ENCODE data around the gene TIPRL.
"Not testable (repeated sequence)": the region's sequence is repeated elsewhere in the genome, so short reads cannot be mapped to it uniquely, and the experiment has no call there.

The TIPRL gene

DNA sequence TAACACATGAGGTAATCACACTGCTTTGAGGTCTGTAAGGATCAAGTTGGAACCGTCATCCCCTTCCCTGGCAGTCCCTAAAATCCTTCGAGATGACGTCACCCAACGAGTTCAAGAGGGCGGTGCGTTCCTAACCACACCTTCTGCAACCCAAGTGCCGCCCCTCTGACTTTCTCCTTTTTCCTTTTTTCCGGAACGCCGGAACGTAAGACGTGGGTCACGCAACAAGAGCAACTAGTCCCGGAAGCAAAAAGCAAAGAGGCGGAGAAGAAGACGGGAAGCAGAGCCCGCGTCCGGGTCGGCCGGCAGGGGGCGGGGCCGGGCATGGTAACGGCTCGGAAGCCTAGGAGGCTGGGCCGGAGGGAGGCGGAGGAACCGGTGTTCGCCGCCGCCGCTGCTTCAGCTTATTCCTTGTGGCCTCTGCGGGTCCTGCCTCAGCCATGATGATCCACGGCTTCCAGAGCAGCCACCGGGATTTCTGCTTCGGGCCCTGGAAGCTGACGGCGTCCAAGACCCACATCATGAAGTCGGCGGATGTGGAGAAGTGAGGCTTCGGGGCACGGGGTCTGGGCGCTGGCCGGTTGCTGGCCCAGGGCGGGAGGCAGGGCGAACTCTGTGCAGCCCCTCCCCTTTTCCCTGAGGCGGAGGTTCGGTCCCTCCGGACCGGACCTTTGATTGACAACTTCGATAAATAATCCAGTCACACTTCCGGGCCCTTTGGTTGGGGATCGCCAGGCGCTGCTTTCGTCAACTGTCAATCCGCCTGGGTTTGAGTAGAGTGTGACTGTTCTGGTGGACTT, at the start of gene TIPRL:
Gene TIPRL, plus strand, starts transcription at position 325 of the 800 bp plus-strand sequence. Its CDS starts 116 bp downstream, at position 441.
- peak; percentile 95 for DNase-seq

GRCh38 chr1:168129933-168130332, 48.8 kb upstream of the TIPRL start:
- no peak for DNase-seq

GRCh38 chr1:168134132-168134531, 44.6 kb upstream of the TIPRL start:
- no peak for DNase-seq

GRCh38 chr1:168134642-168135041, 44.1 kb upstream of the TIPRL start:
- no peak for DNase-seq

GRCh38 chr1:168135116-168135920, 43.4 kb upstream of the TIPRL start:
- no peak for DNase-seq

GRCh38 chr1:168135921-168136708, 42.6 kb upstream of the TIPRL start:
- peak; percentile 33 for DNase-seq

- DNase-seq: peak; percentile 44
Measured at GRCh38 chr1:168136709-168137514, 41.9 kb upstream of the TIPRL start, which contains the start of gene GPR161. Gene GPR161 (minus strand): TSS chr1:168136930. CDS start chr1:168104850, 32,080 bp downstream.

DNA sequence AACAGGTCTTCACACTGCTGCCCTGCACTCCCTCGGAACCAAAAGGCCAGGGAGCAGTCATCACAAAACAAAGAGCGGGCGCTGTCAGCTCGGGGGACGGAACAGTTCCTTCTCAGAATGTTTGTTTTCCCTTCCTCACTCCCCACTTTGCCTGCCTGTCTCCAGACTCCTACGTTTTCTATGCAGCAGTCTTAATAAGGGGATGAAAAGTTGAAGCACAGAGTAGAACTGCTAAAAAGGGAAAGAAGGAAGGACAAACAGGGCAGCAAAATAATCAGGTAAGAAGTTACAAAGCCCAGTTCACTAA, 41.3 kb upstream of the TIPRL start:
- DNase-seq: no peak

DNA sequence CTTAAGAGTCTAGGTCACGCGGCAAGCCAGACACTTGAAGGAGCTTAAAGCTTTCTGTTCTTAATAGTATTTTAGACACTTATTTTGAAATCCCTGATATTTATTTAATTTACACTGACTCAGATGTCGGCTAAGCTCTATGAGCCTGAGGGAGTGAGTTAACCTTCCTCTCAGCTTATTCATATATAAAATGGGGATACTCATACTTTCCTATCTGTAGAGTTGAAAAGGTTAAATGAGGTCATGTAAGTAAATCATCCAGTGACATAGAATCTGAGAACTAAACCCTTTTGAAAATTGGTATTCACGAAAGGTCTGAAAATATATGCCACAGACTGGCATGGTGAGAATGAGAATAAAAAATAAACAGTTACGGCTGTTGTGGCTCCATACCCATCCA, 40.6 kb upstream of the TIPRL start:
- no peak for DNase-seq

GRCh38 chr1:168139070-168139469, 39.7 kb upstream of the TIPRL start:
- DNase-seq: no peak

DNA sequence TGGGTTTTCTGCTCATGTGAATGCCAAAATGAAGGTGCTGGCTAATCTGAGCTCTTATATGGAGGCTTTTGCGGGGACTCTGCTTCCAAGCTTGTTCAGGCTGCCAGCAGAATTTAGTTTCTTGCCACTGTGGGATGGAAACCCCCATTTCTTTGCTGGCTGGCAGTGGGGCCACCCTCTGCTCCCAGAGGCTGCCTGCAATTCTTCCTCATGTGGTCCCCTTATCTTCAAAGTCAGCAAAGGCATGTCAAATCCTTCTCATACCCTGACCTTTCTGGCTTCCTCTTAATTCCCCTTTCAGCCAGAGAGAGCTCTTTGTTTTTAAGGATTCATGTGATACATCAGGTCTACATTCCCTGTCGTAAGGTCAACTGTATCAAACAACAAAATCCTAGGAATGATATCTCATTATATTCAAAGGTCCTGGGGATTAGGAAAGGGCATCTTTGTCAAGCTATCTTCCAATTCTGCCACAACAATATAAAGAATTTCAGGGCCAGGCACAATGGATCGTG, 36.8 kb upstream of the TIPRL start:
- DNase-seq: no peak

GRCh38 chr1:168145184-168146159, 33.3 kb upstream of the TIPRL start:
- peak; percentile 92 for DNase-seq

DNA sequence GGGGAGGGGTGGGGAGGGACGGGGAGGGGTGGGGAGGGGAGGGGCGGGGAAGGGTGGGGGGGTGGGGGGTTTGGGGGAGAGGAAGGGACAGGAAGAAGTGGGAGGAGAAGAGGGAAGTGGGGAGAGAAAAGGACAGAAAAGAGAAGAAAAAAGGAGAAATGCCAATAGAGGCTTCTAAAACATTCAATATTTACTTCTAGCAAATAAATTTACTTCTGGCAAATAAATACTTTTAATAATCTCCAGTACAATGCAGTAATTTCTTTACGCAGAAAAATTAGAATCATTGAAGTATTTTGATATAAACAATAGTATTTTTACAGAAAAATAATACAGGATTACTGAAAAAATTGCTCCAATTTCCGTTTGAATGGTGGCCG, 32.6 kb upstream of the TIPRL start:
- no peak for DNase-seq

DNA sequence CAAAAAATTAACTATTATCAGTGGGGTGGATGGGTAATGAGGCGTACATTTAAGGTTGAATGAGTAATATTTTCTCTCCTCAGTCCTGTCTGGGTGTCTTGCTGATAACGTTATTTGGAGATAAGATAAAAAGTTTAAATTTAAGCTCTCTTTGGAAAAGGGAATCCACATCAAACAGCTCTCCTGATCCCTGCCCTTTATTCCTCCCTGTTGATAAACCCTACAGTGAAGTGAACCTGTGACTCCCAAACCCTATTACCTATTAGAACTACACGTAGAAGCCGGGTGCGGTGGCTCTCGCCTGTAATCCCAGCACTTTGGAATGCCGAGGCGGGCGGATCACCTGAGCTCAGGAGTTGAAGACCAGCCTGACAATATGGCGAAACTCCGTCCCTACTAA, 32.1 kb upstream of the TIPRL start:
- no peak for DNase-seq

DNA sequence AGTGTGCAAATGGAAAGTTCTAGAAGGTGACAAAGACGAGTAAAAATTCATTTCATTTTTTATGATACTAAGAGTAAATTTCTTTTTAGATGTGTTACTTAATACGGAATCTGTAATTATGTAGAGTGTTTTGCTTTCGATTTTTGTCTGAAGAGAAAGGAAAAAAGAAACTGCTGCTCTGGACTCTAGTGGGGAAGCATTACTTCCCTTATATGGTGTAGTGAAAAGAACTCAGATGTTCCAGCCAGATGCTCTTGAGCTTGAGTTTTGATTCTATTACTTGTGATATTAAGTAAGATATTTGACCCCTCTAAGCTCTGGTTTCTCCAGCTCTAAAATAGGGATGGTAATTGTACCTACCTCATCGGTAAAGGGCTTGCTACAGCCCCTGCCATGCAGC, 29.8 kb upstream of the TIPRL start:
- DNase-seq: no peak

GRCh38 chr1:168150283-168150682, 28.5 kb upstream of the TIPRL start:
- DNase-seq: no peak

DNA sequence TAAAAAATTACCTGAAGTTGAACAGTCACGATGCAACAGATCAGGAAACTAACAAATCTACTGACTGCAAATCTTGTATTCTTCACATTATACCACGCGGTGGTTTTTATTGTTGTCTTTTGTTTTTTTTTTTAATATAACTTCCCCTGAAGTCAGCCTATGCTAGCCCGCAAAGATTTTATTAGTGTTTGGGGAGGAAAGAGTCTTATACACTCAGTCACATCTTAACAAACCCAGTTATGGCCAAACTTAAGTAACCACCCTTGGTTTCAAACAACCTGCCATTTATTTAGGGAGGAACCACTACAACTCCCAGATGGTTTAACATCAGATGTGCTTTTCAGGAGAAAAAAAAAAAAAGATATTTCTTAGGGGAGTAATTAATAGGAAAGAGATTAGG, 26.8 kb upstream of the TIPRL start:
- no peak for DNase-seq

DNA sequence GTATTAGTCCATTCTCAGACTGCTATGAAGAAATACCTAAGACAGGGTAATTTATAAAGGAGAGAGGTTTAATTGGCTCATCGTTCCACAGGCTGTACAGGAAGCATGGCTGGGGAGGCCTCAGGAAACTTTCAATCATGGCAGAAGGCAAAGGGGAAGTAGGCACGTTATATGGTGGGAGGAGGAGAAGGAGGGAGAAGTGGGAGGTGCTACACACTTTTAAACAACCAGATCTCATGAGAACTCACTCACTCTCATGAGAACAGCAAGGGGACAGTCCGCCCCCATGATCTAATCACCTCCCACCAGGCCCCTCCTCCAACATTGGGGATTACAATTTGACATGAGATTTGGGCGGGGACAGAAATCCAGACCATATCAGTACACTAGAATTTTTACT, 24.1 kb upstream of the TIPRL start:
- DNase-seq: not testable (repeated sequence)

DNA sequence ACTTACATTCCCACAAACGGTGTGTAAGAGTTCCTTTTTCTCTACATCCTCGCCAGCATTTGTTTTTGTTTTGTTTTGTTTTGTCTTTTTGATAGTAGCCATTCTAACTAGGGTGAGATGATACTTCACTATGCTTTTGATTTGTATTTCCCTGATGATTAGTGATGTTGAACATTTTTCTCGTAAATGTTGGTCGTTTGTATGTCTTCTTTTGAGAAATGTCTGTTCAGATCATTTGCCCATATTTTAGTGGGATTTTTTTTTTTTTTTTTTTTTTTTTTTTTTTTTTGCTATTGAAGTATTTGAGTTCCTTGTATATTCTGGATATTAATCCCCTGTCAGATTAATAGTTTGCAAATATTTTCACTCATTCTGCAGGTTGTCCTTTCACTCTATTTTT, 22.9 kb upstream of the TIPRL start:
- DNase-seq: no peak

GRCh38 chr1:168157638-168158037, 21.1 kb upstream of the TIPRL start:
- DNase-seq: no peak

- no peak for DNase-seq
Measured at GRCh38 chr1:168159251-168159650, 19.5 kb upstream of the TIPRL start.
